ENCODE measurements around the gene FAM136A. TPM values are rescaled to one million over a fixed set of nuclear protein-coding genes. Genes with fewer than 3 reads are reported as not detected.
"Not testable (repeated sequence)": the region's sequence is repeated elsewhere in the genome, so short reads cannot be mapped to it uniquely, and the experiment has no call there.

Gene FAM136A
- polyA plus RNA-seq, 1 experiment: 22.9 TPM

DNA sequence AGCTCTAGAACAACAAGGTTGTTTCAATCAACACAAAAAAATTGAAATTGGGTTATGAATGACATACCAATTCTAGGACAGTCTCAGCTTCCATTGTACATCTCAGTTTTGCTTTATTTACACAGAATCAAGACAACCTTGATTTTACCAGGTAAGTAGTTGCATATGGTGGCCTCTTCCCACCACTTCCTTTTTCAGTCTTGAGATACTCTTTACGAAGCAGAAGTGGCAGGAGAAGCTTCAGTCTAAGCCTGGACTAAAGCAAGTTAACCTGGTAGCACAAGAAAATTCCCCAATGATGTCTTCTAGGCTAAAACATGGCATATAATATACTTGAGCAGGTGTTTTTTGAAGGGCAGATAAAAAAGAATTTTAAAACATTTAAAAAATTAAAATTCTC lies 10.7 kb upstream of the FAM136A start:
- no peak overlapping the region for H3K4me3 ChIP-seq (ENCODE audit: low read depth, low read length)
- H3K36me3 ChIP-seq (ENCODE audit: control insufficient read depth, insufficient read depth, low read length): no peaks in the 10 kb centered on the region
- ChIA-PET POLR2A (no interaction called here), CTCF (interaction anchor here (0.7 to 5.0 kb wide), 4 partner anchors 8 to 334 kb away, joined by 3 to 22 read pairs (median 7); no protein-coding TSS in a partner anchor)
- peaks cover 4% of the 10 kb centered on the region for H3K27me3 ChIP-seq (ENCODE audit: control insufficient read depth, insufficient read depth, low read length)
- DNase-seq (ENCODE audit: low read depth): no peak
- TF ChIP-seq, protein P1, sequence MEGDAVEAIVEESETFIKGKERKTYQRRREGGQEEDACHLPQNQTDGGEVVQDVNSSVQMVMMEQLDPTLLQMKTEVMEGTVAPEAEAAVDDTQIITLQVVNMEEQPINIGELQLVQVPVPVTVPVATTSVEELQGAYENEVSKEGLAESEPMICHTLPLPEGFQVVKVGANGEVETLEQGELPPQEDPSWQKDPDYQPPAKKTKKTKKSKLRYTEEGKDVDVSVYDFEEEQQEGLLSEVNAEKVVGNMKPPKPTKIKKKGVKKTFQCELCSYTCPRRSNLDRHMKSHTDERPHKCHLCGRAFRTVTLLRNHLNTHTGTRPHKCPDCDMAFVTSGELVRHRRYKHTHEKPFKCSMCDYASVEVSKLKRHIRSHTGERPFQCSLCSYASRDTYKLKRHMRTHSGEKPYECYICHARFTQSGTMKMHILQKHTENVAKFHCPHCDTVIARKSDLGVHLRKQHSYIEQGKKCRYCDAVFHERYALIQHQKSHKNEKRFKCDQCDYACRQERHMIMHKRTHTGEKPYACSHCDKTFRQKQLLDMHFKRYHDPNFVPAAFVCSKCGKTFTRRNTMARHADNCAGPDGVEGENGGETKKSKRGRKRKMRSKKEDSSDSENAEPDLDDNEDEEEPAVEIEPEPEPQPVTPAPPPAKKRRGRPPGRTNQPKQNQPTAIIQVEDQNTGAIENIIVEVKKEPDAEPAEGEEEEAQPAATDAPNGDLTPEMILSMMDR (IDR thresholded peaks at IDR 0.05; ENCODE audit: insufficient read depth, low read depth, low read length): no peak

DNA sequence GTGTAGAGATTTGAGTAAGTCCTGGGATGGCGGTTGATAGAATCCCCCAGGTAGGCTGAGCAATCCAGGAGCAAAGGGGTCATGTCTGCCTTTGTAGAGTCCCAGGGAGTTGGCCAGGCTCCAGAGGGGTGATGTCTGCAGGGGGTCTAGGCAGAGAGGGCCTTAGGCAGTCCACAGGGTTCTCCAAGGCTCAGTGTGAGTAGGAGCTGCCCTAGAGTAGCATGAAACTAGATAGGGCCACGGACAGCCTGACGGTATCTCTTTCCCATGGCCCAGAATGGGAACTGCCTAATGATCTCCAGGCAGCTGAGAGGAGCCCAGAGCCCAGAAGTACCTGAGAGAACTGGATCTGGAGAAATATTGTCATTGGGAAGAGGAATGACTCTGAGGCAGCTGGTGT lies 9.0 kb upstream of the FAM136A start:
- POLR2A ChIA-PET: no interaction called here
- TF ChIP-seq, protein P1 (IDR thresholded peaks at IDR 0.05; ENCODE audit: insufficient read depth, low read depth, low read length): no peak
- H3K36me3 ChIP-seq (ENCODE audit: control insufficient read depth, insufficient read depth, low read length): no peaks in the 10 kb centered on the region
- CTCF ChIA-PET: interaction anchor here (1.3 kb wide), 1 partner anchor 307 kb away, joined by 4 read pairs; no protein-coding TSS in a partner anchor
- no peak overlapping the region for H3K4me3 ChIP-seq (ENCODE audit: low read depth, low read length)
- peaks cover 2% of the 10 kb centered on the region; the same call in 1 of the 2 replicates for H3K27me3 ChIP-seq (ENCODE audit: control insufficient read depth, insufficient read depth, low read length)
- no peak for DNase-seq (ENCODE audit: low read depth)

DNA sequence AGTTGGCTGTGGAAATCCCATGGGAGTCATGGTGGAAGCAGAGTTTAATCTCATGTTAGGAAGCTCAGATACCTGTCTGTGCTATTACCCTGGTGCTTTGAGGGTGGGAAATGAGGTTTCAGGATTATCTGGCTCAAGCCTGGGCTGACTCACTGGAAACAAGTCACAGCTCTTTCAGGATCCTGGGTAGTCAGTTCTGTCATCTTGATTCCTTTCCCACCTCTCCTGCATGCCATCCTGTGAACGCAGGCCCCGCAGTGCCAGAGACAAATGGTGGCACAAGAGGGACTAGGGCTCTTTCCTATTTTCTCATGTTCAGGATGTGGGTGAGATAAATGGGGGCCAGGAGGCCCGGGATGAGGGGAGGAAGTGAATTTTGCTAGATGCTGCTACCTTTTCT lies 3.7 kb upstream of the FAM136A start:
- TF ChIP-seq, protein P1 (IDR thresholded peaks at IDR 0.05; ENCODE audit: insufficient read depth, low read depth, low read length): no peak

DNA sequence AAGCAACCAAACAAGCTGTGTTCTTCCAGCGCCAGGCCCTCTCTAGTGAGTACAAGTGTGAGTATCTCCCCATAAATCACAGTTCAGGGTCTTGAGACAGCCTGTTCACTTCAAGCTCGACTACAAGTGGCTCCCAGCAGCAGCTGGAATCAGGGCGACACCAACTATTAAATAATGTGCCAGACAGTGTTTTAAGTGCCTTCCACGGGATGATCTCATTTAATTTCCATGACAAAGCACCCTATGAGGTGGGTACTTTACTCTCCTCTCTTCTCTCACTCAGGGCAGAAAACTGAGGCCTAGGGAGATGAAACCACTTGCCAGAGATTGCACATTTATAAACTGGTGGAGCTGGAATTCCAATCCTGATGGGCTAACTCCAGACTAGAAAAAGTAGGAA lies 2.6 kb upstream of the FAM136A start:
- ChIA-PET CTCF (interaction anchor here (0.6 to 6.2 kb wide), 36 partner anchors 10 to 697 kb away, joined by 3 to 89 read pairs (median 4); partner anchors contain the start of genes MXD1 and SNRPG), POLR2A (no interaction called here)
- no peaks in the 10 kb centered on the region; the same call in 1 of the 2 replicates for H3K36me3 ChIP-seq (ENCODE audit: control insufficient read depth, insufficient read depth, low read length)
- TF ChIP-seq, protein P1 (IDR thresholded peaks at IDR 0.05; ENCODE audit: insufficient read depth, low read depth, low read length): no peak
- no peak for DNase-seq (ENCODE audit: low read depth)
- no peak overlapping the region for H3K4me3 ChIP-seq (ENCODE audit: low read depth, low read length)
- no peaks in the 10 kb centered on the region for H3K27me3 ChIP-seq (ENCODE audit: control insufficient read depth, insufficient read depth, low read length)

More for the DNA sequence above, 3.7 kb upstream of the FAM136A start:
- CTCF ChIA-PET: interaction anchor here (0.8 to 6.2 kb wide), 7 partner anchors 310 to 567 kb away, joined by 3 to 89 read pairs (median 22); partner anchors contain the start of gene MXD1
- H3K36me3 ChIP-seq (ENCODE audit: control insufficient read depth, insufficient read depth, low read length): no peaks in the 10 kb centered on the region
- no peaks in the 10 kb centered on the region for H3K27me3 ChIP-seq (ENCODE audit: control insufficient read depth, insufficient read depth, low read length)
- DNase-seq (ENCODE audit: low read depth): no peak
- H3K4me3 ChIP-seq (ENCODE audit: low read depth, low read length): no peak overlapping the region
- POLR2A ChIA-PET: no interaction called here

DNA sequence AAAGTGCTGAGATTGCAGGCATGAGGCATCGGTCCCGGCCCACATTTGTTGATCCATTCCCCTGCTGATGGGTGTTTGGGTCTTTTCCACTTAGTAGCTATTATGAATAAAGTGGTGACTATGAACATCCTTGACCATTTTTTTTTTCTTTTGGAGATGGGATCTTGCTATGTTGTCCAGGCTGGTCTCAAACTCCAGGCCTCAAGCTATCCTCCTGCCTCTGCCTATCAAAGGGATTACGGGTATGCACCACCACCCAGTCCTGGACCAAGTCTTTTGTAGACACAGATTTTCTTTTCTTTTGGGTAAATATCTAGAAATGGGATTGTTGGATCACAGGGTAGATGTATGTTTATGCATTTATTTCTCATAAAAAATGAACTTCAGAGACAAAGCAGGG lies 1.3 kb upstream of the FAM136A start:
- TF ChIP-seq, protein P1 (IDR thresholded peaks at IDR 0.05; ENCODE audit: insufficient read depth, low read depth, low read length): no peak
- ChIA-PET CTCF (interaction anchor here (0.7 to 6.2 kb wide), 14 partner anchors 10 to 644 kb away, joined by 3 to 89 read pairs (median 9); partner anchors contain the start of genes ADD2, MXD1 and SNRPG), POLR2A (no interaction called here)
- Histone ChIP-seq H3K4me3 (ENCODE audit: low read depth, low read length) (no peak overlapping the region), H3K27me3 (ENCODE audit: control insufficient read depth, insufficient read depth, low read length) (no peaks in the 10 kb centered on the region), H3K36me3 (ENCODE audit: control insufficient read depth, insufficient read depth, low read length) (peaks cover 3% of the 10 kb centered on the region)
- no peak for DNase-seq (ENCODE audit: low read depth)

DNA sequence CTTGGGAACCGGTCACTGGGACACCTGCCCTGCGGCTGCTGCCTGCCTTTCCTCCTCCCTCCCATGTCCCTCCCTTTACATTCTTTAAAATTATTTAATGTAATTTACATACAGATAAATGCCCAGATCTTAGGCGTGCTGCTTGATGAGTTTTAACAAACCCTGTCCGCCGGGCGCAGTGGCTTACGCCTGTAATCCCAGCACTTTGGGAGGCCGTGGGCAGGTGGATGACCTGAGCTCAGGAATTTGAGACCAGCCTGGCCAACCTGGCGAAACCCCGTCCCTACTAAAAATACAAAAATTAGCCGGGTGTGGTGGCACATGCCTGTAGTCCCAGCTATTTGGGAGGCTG lies 304 bp upstream of the FAM136A start:
- CTCF ChIA-PET: interaction anchor here (0.7 to 6.2 kb wide), 17 partner anchors 9 to 950 kb away, joined by 3 to 89 read pairs (median 4); partner anchors contain the start of genes ADD2, MXD1, PCYOX1 and SNRPG
- DNase-seq (ENCODE audit: low read depth); H3K36me3 ChIP-seq (ENCODE audit: control insufficient read depth, insufficient read depth, low read length); H3K4me3 ChIP-seq (ENCODE audit: low read depth, low read length); H3K27me3 ChIP-seq (ENCODE audit: control insufficient read depth, insufficient read depth, low read length); POLR2A ChIA-PET: not testable (repeated sequence)
